H1 (cell line): ENCODE data around the gene ZNF669. TPM values are rescaled to one million over a fixed set of nuclear protein-coding genes. Genes with fewer than 3 reads are reported as not detected.

ENCODE experiments used
- CTCF ChIA-PET: fragments of 300-600 bp; sonication (Branson Sonifier 250); formaldehyde crosslinking; loops from one replicate; lab custom pipeline; 2021; ENCODE audit not compliant: partially characterized antibody; lab: Charles Lee
- POLR2A ChIA-PET: fragments of 300-600 bp; sonication (Branson Sonifier 250); formaldehyde crosslinking; loops from one replicate; lab custom pipeline; 2021; ENCODE audit warnings: inconsistent platforms; ENCODE audit not compliant: partially characterized antibody; lab: Charles Lee
- DNase-seq, 2 experiments: peaks; one replicate each; pipeline versions ENCODE4 v3.0.0 to v3.0.0-alpha.2; 2010 to 2022; ENCODE audit warnings: low spot score in 2 of 2, low read depth in 1 of 2, mixed read lengths in 1 of 2
- FAIRE-seq: peaks from 2 replicates; lab custom pipeline; 2011; peaks lifted over from hg19 to GRCh38; lab: Jason Lieb, UNC
- H2AFZ ChIP-seq: 2 replicates; pipeline ENCODE4 v1.8.1; 2012; ENCODE audit warnings: low read length, inconsistent platforms
- H2AK5ac ChIP-seq: 2 replicates; pipeline ENCODE4 v1.6.1; 2013; ENCODE audit warnings: low read depth, low read length
- H2BK120ac ChIP-seq: replicated peaks from 2 replicates; pipeline ENCODE3; 2013; ENCODE audit warnings: low read depth, low read length, inconsistent platforms
- H2BK12ac ChIP-seq: 2 replicates; pipeline ENCODE4 v1.6.1; 2013; ENCODE audit warnings: low read depth, low read length
- H2BK15ac ChIP-seq: 2 replicates; pipeline ENCODE4 v1.6.1; 2013; ENCODE audit warnings: low read length
- H2BK20ac ChIP-seq: 2 replicates; pipeline ENCODE4 v1.6.1; 2013; ENCODE audit warnings: low read length
- H2BK5ac ChIP-seq: 2 replicates; pipeline ENCODE4 v1.6.1; 2013; ENCODE audit warnings: low read depth, low read length
- H3K14ac ChIP-seq: 2 replicates; pipeline ENCODE4 v1.6.1; 2013; ENCODE audit warnings: inconsistent platforms; ENCODE audit not compliant: insufficient read length
- H3K18ac ChIP-seq: 2 replicates; pipeline ENCODE4 v1.6.1; 2013; ENCODE audit warnings: low read length; ENCODE audit errors: extremely low read depth
- H3K23ac ChIP-seq: 2 replicates; pipeline ENCODE4 v1.6.1; 2013; ENCODE audit warnings: inconsistent platforms; ENCODE audit not compliant: insufficient read length
- H3K23me2 ChIP-seq: 2 replicates; pipeline ENCODE4 v1.6.1; 2013; ENCODE audit warnings: low read depth, low read length
- H3K27ac ChIP-seq: 2 replicates; pipeline ENCODE4 v1.6.1; 2011; ENCODE audit warnings: low read depth, low read length, inconsistent platforms
- H3K27me3 ChIP-seq, 4 experiments: replicated peaks in 1 of 4; 1 replicate in 1 of 4; 2 replicates in 3 of 4; pipeline versions ENCODE4 v1.6.1 to v1.8.1; 2011 to 2013; ENCODE audit warnings: low read length in 3 of 4, mild to moderate bottlenecking in 3 of 4, inconsistent platforms in 2 of 4, mixed read lengths in 2 of 4, moderate library complexity in 1 of 4; ENCODE audit not compliant: control insufficient read depth in 3 of 4, insufficient read depth in 3 of 4; ENCODE audit errors: extremely low read depth in 1 of 4
- H3K36me3 ChIP-seq, 4 experiments: 2 replicates each; pipeline versions ENCODE4 v1.6.1 to v1.8.1; 2011 to 2013; ENCODE audit warnings: mild to moderate bottlenecking in 4 of 4, low read length in 3 of 4, moderate library complexity in 2 of 4, control low read depth in 1 of 4, inconsistent platforms in 1 of 4; ENCODE audit not compliant: insufficient read depth in 4 of 4, control insufficient read depth in 2 of 4
- H3K4ac ChIP-seq: replicated peaks from 2 replicates; pipeline ENCODE3; 2013; ENCODE audit warnings: low read length, low read depth, mixed read lengths, inconsistent platforms; ENCODE audit not compliant: insufficient read length
- H3K4me1 ChIP-seq, 4 experiments: replicated peaks in 1 of 4; 1 replicate in 1 of 4; 2 replicates in 3 of 4; pipeline versions ENCODE4 v1.6.1 to v1.8.1; 2011 to 2013; ENCODE audit warnings: low read length in 3 of 4, inconsistent platforms in 2 of 4, mixed read lengths in 1 of 4; ENCODE audit not compliant: insufficient read depth in 4 of 4, control insufficient read depth in 3 of 4
- H3K4me2 ChIP-seq, 2 experiments: 2 replicates each; pipeline versions ENCODE4 v1.6.1 to v1.8.1; 2011 to 2013; ENCODE audit warnings: low read depth in 2 of 2, low read length in 2 of 2, control low read depth in 1 of 2, inconsistent platforms in 1 of 2, mild to moderate bottlenecking in 1 of 2; ENCODE audit not compliant: insufficient read depth in 1 of 2
- H3K4me3 ChIP-seq, 4 experiments: fragments of 200-600, 300-600 bp in 1 of 4; sonication (generic), shearing (Covaris generic), sonication (Bioruptor Twin) in 1 of 4; 2 replicates each; pipeline versions ENCODE4 v1.5.1 to v1.8.1; 2011 to 2016; ENCODE audit warnings: low read length in 4 of 4, low read depth in 3 of 4, control low read depth in 2 of 4, inconsistent platforms in 2 of 4, mild to moderate bottlenecking in 2 of 4, mixed read lengths in 1 of 4, moderate library complexity in 1 of 4; ENCODE audit not compliant: insufficient read depth in 2 of 4; ENCODE audit errors: extremely low read depth in 1 of 4
- H3K56ac ChIP-seq: replicated peaks from 2 replicates; pipeline ENCODE3; 2013; ENCODE audit warnings: low read depth, mild to moderate bottlenecking, mixed read lengths, low read length, inconsistent platforms; ENCODE audit not compliant: insufficient read length
- H3K79me1 ChIP-seq: 2 replicates; pipeline ENCODE4 v1.6.1; 2013; ENCODE audit warnings: low read depth, low read length, control low read depth
- H3K79me2 ChIP-seq, 2 experiments: 2 replicates each; pipeline versions ENCODE4 v1.6.1 to v1.8.1; 2012 to 2013; ENCODE audit warnings: low read length in 2 of 2, mild to moderate bottlenecking in 2 of 2, inconsistent platforms in 1 of 2; ENCODE audit not compliant: insufficient read depth in 2 of 2, control insufficient read depth in 1 of 2
- H3K9ac ChIP-seq, 4 experiments: replicated peaks in 1 of 4; 1 replicate in 1 of 4; 2 replicates in 3 of 4; pipeline versions ENCODE4 v1.6.1 to v1.8.1; 2011 to 2013; ENCODE audit warnings: low read depth in 3 of 4, low read length in 3 of 4, control low read depth in 2 of 4, mild to moderate bottlenecking in 2 of 4, moderate library complexity in 2 of 4, inconsistent platforms in 1 of 4; ENCODE audit errors: extremely low read depth in 1 of 4
- H3K9me3 ChIP-seq, 2 experiments: 2 replicates each; pipeline versions ENCODE4 v1.6.1 to v1.8.1; 2012 to 2013; ENCODE audit warnings: mild to moderate bottlenecking in 2 of 2, moderate library complexity in 2 of 2, control low read depth in 1 of 2, inconsistent platforms in 1 of 2, low read depth in 1 of 2, low read length in 1 of 2, mixed read lengths in 1 of 2; ENCODE audit not compliant: insufficient read depth in 2 of 2
- H4K20me1 ChIP-seq, 2 experiments: replicated peaks in 1 of 2; 2 replicates each; pipeline versions ENCODE3 to v1.8.1; 2011 to 2013; ENCODE audit warnings: inconsistent platforms in 2 of 2, low read length in 2 of 2, mild to moderate bottlenecking in 1 of 2; ENCODE audit not compliant: insufficient read depth in 2 of 2, control insufficient read depth in 1 of 2
- H4K5ac ChIP-seq: 2 replicates; pipeline ENCODE4 v1.6.1; 2013; ENCODE audit warnings: low read length, low read depth, mixed read lengths, inconsistent platforms; ENCODE audit not compliant: insufficient read length
- H4K8ac ChIP-seq: 2 replicates; pipeline ENCODE4 v1.8.0; 2013; ENCODE audit warnings: mild to moderate bottlenecking, moderate library complexity, low read length, inconsistent platforms; ENCODE audit not compliant: insufficient read depth; ENCODE audit errors: extremely low read depth
- H4K91ac ChIP-seq: replicated peaks from 2 replicates; pipeline ENCODE3; 2013; ENCODE audit warnings: low read length, mixed read lengths, inconsistent platforms; ENCODE audit not compliant: insufficient read length
- BCL11A ChIP-seq, 2 experiments: IDR thresholded peaks; one replicate each; pipeline ENCODE4 v1.6.1; 2011; ENCODE audit warnings: low read depth in 2 of 2, low read length in 2 of 2, mild to moderate bottlenecking in 2 of 2
- CBX8 ChIP-seq: fragments of 300-800, 300-1000 bp; sonication (generic); IDR thresholded peaks from 2 replicates; pipeline ENCODE4 v1.7.1; 2016; ENCODE audit warnings: low read depth, low read length, borderline replicate concordance
- JUN ChIP-seq: IDR thresholded peaks from 2 replicates; pipeline ENCODE4 v1.6.1; 2011; ENCODE audit warnings: low read depth, mild to moderate bottlenecking, improper control_type of control experiment, low read length
- KDM1A ChIP-seq: fragments of 200-600, 300-600 bp; sonication (generic); IDR thresholded peaks from 2 replicates; pipeline ENCODE4 v1.7.1; 2016; ENCODE audit warnings: mild to moderate bottlenecking, low read length, borderline replicate concordance
- POLR2AphosphoS5 ChIP-seq: IDR thresholded peaks from 2 replicates; pipeline ENCODE4 v1.6.1; 2011; ENCODE audit warnings: low read depth, low read length
- RBBP5 ChIP-seq: IDR thresholded peaks from 2 replicates; pipeline ENCODE4 v1.7.1; 2012; ENCODE audit warnings: low read depth, mild to moderate bottlenecking, inconsistent platforms, low read length, moderate library complexity, borderline replicate concordance
- RFX5 ChIP-seq: IDR thresholded peaks from 2 replicates; pipeline ENCODE4 v1.6.1; 2011; ENCODE audit warnings: low read depth, low read length, improper control_type of control experiment, borderline replicate concordance
- SRF ChIP-seq: IDR thresholded peaks from 2 replicates; pipeline ENCODE4 v1.6.1; 2011; ENCODE audit warnings: mild to moderate bottlenecking, low read depth, low read length, moderate library complexity
- WGBS, 2 experiments: shearing (Covaris generic) in 1 of 2; methylation state at CpG; one replicate each; pipeline versions ENCODE4 v1.1.6 to v1.1.7; 2013 to 2015; ENCODE audit warnings: low lambda C conversion rate in 2 of 2, mixed read lengths in 2 of 2, inconsistent platforms in 1 of 2, low coverage in 1 of 2, missing lambda C conversion rate in 1 of 2; ENCODE audit not compliant: insufficient replicate concordance in 2 of 2, insufficient coverage in 1 of 2, insufficient read length in 1 of 2; ENCODE audit errors: extremely low coverage in 1 of 2, missing lambda C conversion rate in 1 of 2; 5-methylcytosine and 5-hydroxymethylcytosine counted together
- polyA plus RNA-seq, 7 experiments: library from polyadenylated mRNA; depleted of rRNA in 3 of 7; stranded (reverse) in 5 of 7; unstranded in 2 of 7; fragments of >200 nt in 5 of 7; fragments of 200-250 nt in 2 of 7; gene quantifications; 1 replicate in 5 of 7; 2 replicates in 1 of 7; 4 replicates in 1 of 7; pipeline versions ENCODE4 v1.2.1 to v1.2.3, GENCODE V29; 2011 to 2013; ENCODE audit warnings: missing spikeins in 2 of 7, mixed read lengths in 2 of 7
- total RNA-seq: library from RNA; stranded (reverse); fragmentation: NEBNext Ultra II Directional; extraction: Animal tissue kit (Norgen Biotek cat#: 25700); gene quantifications from 2 replicates; pipeline ENCODE4 v1.2.1, GENCODE V29; 2021
- TF ChIP-seq, protein P1 (sequence below): IDR thresholded peaks from 2 replicates; pipeline ENCODE4 v1.6.1; 2012; ENCODE audit warnings: inconsistent platforms
- TF ChIP-seq, protein P2 (sequence below): IDR thresholded peaks from 2 replicates; pipeline ENCODE4 v1.6.1; 2012; ENCODE audit warnings: inconsistent platforms
- TF ChIP-seq, protein P3 (sequence below): IDR thresholded peaks from 2 replicates; pipeline ENCODE4 v1.6.1; 2012; ENCODE audit warnings: low read length, inconsistent platforms

ZNF669 gene
- total and polyA plus RNA-seq, 2 of the 8 experiments (the other 6 are each of a cell fraction or from before 2014, with no cell fraction given) = 4.8 to 20.3 TPM

DNA sequence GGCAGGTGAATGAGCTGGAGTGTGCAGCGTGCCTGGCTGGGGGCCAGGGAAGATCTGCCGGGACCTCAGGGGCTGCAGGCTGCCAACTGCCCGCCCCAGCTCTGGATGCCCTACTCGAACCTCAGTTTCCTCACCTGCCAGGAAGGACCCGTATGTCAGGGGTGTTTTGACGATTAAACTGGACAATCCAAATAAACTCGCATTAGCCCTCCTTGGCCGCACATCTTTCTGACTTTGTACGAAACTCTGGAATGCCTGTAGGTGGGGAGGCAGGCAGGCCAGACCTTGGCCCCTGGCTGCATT is 8.3 kb upstream of the ZNF669 start:
- Histone ChIP-seq H4K5ac (no peak overlapping the region), H4K20me1 (peaks cover 0 to 3% of the 10 kb centered on the region in 2 experiments), H3K27me3 (peaks cover 2 to 32% (median 15%) of the 10 kb centered on the region in 4 experiments), H2AFZ (no peak overlapping the region), H3K4me1 (peaks cover 0 to 4% (median 1%) of the 10 kb centered on the region in 4 experiments; a peak in 4 of 7 replicates), H3K27ac (no peak overlapping the region), H2BK5ac (no peak overlapping the region), H3K18ac (no peak overlapping the region; the same call in 1 of the 2 replicates), H4K8ac (no peak overlapping the region), H3K79me1 (no peaks in the 10 kb centered on the region), H2BK120ac (no peak overlapping the region), H4K91ac (peak overlapping the region; percentile 65), H3K56ac (no peak overlapping the region), H2AK5ac (no peak overlapping the region), H3K23me2 (peaks cover 16% of the 10 kb centered on the region; the same call in 1 of the 2 replicates), H3K14ac (no peak overlapping the region), H3K23ac (no peak overlapping the region), H2BK12ac (no peak overlapping the region), H3K4ac (no peak overlapping the region), H3K4me2 (peak overlapping the region; percentile 47 to 94), H3K79me2 (no peaks in the 10 kb centered on the region), H2BK15ac (no peak overlapping the region), H2BK20ac (no peak overlapping the region), H3K4me3 (peak overlapping the region; percentile 40 to 73 (median 56); a peak in 6 of 8 replicates), H3K36me3 (no peaks in the 10 kb centered on the region), H3K9ac (no peak overlapping the region), H3K9me3 (no peaks in the 10 kb centered on the region)
- FAIRE-seq (no peak), DNase-seq (no peak)
- ChIA-PET POLR2A (interaction anchor here (1.1 kb wide), 1 partner anchor 46 kb away, joined by 3 read pairs; no protein-coding TSS in a partner anchor), CTCF (no interaction called here)
- TF ChIP-seq, protein P1, sequence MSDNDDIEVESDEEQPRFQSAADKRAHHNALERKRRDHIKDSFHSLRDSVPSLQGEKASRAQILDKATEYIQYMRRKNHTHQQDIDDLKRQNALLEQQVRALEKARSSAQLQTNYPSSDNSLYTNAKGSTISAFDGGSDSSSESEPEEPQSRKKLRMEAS = no peak
- TF ChIP-seq JUN (no peak), POLR2AphosphoS5 (no peak), BCL11A (IDR thresholded peaks at IDR 0.05; ENCODE audit: low read depth in 2 of 2, low read length in 2 of 2) (no peak), RBBP5 (no peak), CBX8 (no peak), RFX5 (no peak), SRF (no peak), KDM1A (no peak)
- TF ChIP-seq, protein P2, sequence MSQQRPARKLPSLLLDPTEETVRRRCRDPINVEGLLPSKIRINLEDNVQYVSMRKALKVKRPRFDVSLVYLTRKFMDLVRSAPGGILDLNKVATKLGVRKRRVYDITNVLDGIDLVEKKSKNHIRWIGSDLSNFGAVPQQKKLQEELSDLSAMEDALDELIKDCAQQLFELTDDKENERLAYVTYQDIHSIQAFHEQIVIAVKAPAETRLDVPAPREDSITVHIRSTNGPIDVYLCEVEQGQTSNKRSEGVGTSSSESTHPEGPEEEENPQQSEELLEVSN = no peak
- TF ChIP-seq, protein P3, sequence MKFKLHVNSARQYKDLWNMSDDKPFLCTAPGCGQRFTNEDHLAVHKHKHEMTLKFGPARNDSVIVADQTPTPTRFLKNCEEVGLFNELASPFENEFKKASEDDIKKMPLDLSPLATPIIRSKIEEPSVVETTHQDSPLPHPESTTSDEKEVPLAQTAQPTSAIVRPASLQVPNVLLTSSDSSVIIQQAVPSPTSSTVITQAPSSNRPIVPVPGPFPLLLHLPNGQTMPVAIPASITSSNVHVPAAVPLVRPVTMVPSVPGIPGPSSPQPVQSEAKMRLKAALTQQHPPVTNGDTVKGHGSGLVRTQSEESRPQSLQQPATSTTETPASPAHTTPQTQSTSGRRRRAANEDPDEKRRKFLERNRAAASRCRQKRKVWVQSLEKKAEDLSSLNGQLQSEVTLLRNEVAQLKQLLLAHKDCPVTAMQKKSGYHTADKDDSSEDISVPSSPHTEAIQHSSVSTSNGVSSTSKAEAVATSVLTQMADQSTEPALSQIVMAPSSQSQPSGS = no peak
- WGBS, 2 experiments = 54% methylated on average over 9 of the region's 9 CpGs; no CpG with 5 or more reads in 1 of the 2 experiments
